ENCODE measurements around the gene ZW10. TPM values are rescaled to one million over a fixed set of nuclear protein-coding genes. Genes with fewer than 3 reads are reported as not detected.

Gene ZW10
- total RNA-seq, 4 donors from 2014 or later: 5.6 to 11.9 (median 8.6) TPM

DNA sequence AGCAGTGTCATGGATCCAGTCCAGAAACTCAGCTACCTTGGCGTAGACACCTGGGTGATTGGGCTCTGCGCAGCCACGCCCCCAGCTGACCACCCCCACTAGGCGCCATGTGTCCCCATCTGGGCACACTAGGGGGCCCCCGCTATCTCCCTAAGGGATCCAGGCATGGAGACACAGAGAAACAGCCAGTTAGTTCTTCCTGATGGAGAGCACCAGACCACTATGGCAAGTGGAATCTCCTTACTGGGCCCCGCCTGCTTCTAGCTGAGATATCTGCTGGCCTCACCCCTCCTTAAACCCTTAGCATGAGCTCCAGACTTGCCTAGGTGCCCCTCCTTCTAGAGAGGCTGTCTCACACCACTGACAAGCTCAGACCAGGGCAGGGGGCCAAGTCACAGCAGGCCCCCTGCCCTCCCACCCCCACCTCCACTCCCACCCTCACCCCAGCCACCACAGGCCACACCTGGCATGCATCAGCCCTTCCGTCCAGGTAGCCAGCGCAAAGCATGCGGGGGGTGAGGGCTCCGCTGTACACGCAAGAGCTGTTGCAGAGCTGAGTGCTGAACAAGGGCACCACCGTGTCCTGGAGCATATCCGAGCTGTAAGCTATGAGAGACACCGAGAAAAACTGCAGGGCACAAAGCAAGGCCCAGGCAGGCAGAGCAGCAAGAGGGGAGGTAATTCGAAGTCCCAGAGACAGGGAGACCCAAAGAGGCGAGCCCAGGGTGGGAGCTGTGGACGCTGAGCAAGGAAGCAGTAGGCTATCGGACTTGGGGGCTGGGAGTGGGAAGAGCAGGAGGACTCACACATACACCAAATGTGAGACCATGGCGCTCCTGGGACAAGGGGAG, 83.5 kb downstream of the ZW10 start:
- in situ Hi-C loops (cut with MboI; ENCODE audit: low pct_ligation_motif_present in 1 of 4, low pct_unique_long_range_greater_than_20kb in 1 of 4, low sequenced_read_pairs in 3 of 4) (no loop called here), intact Hi-C loops (cut with DNase I; ENCODE audit: low total_unique reads) (no loop called here)
- Histone ChIP-seq H3K36me3 (no peaks in the 10 kb centered on the region), H3K27me3 (no peaks in the 10 kb centered on the region), H3K4me1 (peaks cover 0 to 10% (median 4%) of the 10 kb centered on the region in 4 donors), H3K4me3 (no peak overlapping the region), H3K9me3 (no peaks in the 10 kb centered on the region), H3K27ac (peak overlapping the region in 1 of 4 donors; percentile 16)
- TF ChIP-seq EP300 (IDR thresholded peaks at IDR 0.05; ENCODE audit: low read depth) (no peak), POLR2AphosphoS5 (IDR thresholded peaks at IDR 0.05) (no peak), POLR2A (IDR thresholded peaks at IDR 0.05) (no peak)
- TF ChIP-seq, protein P1, sequence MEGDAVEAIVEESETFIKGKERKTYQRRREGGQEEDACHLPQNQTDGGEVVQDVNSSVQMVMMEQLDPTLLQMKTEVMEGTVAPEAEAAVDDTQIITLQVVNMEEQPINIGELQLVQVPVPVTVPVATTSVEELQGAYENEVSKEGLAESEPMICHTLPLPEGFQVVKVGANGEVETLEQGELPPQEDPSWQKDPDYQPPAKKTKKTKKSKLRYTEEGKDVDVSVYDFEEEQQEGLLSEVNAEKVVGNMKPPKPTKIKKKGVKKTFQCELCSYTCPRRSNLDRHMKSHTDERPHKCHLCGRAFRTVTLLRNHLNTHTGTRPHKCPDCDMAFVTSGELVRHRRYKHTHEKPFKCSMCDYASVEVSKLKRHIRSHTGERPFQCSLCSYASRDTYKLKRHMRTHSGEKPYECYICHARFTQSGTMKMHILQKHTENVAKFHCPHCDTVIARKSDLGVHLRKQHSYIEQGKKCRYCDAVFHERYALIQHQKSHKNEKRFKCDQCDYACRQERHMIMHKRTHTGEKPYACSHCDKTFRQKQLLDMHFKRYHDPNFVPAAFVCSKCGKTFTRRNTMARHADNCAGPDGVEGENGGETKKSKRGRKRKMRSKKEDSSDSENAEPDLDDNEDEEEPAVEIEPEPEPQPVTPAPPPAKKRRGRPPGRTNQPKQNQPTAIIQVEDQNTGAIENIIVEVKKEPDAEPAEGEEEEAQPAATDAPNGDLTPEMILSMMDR (IDR thresholded peaks at IDR 0.05): no peak
- WGBS, 2 donors (ENCODE audit: low coverage in 1 of 2): 96% methylated on average over 4 to 16 of the region's 19 CpGs
- no peak for DNase-seq

DNA sequence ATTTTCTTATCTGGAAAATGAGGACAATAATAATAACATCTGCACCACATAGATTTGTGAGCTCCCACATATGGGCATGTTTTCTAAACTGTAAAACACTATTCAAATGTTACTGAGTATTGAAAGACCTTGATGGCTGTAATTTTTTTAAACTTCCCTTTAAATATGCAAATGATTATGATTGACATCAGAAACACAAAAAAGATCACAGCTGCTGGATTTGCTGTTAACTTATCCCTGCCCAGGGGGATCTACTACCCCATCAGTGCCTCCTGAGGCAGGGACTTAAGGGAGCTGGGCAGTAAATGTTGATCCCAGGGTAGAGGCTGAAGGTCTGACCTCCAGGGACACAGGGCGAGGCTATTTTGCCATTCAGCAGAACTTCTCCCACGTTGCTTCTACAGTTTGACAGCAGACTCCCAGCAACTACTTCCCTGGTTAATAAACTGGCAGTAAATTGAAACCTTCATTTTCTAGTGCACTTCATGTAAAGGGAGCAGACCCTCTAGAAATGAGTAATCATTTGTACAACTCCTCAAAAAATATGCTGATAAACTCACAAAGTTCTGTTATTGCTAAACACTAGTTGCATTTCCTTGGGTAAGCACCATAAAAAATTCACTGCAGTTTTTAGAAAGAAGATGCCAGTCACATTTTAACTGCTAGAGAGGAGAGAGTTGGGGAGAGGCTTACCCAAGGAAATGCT, 87.7 kb downstream of the ZW10 start:
- Histone ChIP-seq H3K4me3 (no peak overlapping the region), H3K36me3 (no peaks in the 10 kb centered on the region), H3K27me3 (no peaks in the 10 kb centered on the region), H3K27ac (no peak overlapping the region), H3K4me1 (peaks cover 0 to 25% (median 8%) of the 10 kb centered on the region in 4 donors), H3K9me3 (no peaks in the 10 kb centered on the region)
- WGBS, 2 donors (ENCODE audit: low coverage in 1 of 2): 46% methylated on average over 2 of the region's 2 CpGs; no CpG with 5 or more reads in 1 of the 2 donors
- DNase-seq: no peak
- intact Hi-C loops (cut with DNase I; ENCODE audit: low total_unique reads): no loop called here
- in situ Hi-C loops (cut with MboI; ENCODE audit: low pct_ligation_motif_present in 1 of 4, low pct_unique_long_range_greater_than_20kb in 1 of 4, low sequenced_read_pairs in 3 of 4): no loop called here
- TF ChIP-seq POLR2AphosphoS5 (IDR thresholded peaks at IDR 0.05): no peak
- TF ChIP-seq, protein P1 (IDR thresholded peaks at IDR 0.05): no peak
- TF ChIP-seq POLR2A (IDR thresholded peaks at IDR 0.05): no peak
- no peak for TF ChIP-seq EP300 (IDR thresholded peaks at IDR 0.05; ENCODE audit: low read depth)

DNA sequence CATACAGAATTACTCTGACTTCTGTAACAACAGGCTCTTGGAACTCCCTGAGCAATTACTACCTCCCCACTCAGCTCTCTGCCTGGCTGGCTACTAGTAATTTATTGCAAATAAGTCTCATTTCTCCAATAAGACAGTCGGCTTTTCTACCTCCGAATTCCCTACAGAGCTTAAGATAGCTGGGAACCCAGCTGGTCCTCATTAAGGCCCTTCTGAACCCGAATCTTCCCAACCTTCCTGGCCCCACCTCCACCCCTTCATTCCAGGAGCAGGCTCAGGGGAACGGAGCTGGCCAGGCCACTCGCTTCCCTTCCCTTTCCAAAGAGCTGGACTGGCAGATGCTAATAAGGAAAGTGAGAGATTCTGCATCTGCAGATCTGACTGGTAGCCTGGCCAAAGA, 89.0 kb downstream of the ZW10 start:
- DNase-seq: no peak
- Histone ChIP-seq H3K4me1 (peaks cover 0 to 19% (median 4%) of the 10 kb centered on the region in 4 donors), H3K27me3 (no peaks in the 10 kb centered on the region), H3K4me3 (no peak overlapping the region), H3K36me3 (no peaks in the 10 kb centered on the region), H3K27ac (no peak overlapping the region), H3K9me3 (no peaks in the 10 kb centered on the region)
- WGBS, 2 donors (ENCODE audit: low coverage in 1 of 2): 59 to 72% methylated on average over 4 to 5 of the region's 5 CpGs
- intact Hi-C loops (cut with DNase I; ENCODE audit: low total_unique reads) (no loop called here), in situ Hi-C loops (cut with MboI; ENCODE audit: low pct_ligation_motif_present in 1 of 4, low pct_unique_long_range_greater_than_20kb in 1 of 4, low sequenced_read_pairs in 3 of 4) (no loop called here)
- TF ChIP-seq POLR2AphosphoS5 (IDR thresholded peaks at IDR 0.05): no peak
- TF ChIP-seq EP300 (IDR thresholded peaks at IDR 0.05; ENCODE audit: low read depth): no peak
- TF ChIP-seq, protein P1 (IDR thresholded peaks at IDR 0.05): no peak

DNA sequence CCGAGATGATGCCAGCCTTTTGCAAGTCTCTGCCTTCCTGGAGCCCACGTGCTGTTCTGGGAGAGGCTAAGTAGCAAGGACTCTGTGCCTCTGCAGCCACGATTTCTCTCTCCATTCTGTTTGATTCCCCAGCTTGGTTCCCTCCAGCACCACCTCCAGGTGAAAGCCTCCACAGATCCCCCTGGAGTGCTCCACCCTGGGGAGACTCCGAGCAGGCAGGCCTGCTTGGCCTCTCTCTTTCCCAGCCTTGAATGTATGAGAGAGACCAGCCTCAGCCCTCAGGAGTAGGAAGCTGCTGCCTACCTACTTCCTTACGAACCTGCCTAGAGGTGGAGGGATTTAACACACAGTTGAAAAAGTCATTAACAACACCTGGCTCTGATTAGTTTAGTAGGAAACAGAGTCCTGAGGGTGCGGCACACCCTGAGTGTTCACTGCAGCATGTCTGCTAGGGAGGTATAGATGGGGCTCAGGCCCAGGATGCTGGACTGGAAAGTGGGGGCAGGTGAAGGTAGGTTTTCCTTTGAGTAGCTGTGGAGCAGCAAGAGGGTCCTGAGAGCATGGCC, 89.9 kb downstream of the ZW10 start:
- H3K4me1 ChIP-seq: peaks cover 0 to 19% (median 4%) of the 10 kb centered on the region in 4 donors
- H3K27ac ChIP-seq: no peak overlapping the region
- no peaks in the 10 kb centered on the region for H3K27me3 ChIP-seq
- intact Hi-C loops (cut with DNase I; ENCODE audit: low total_unique reads): no loop called here
- H3K36me3 ChIP-seq: no peaks in the 10 kb centered on the region
- in situ Hi-C loops (cut with MboI; ENCODE audit: low pct_ligation_motif_present in 1 of 4, low pct_unique_long_range_greater_than_20kb in 1 of 4, low sequenced_read_pairs in 3 of 4): no loop called here
- TF ChIP-seq EP300 (IDR thresholded peaks at IDR 0.05; ENCODE audit: low read depth) (no peak), POLR2A (IDR thresholded peaks at IDR 0.05) (no peak), POLR2AphosphoS5 (IDR thresholded peaks at IDR 0.05) (no peak)
- no peak for DNase-seq
- no peaks in the 10 kb centered on the region for H3K9me3 ChIP-seq
- WGBS, 2 donors (ENCODE audit: low coverage in 1 of 2): 60 to 70% methylated on average over 1 to 6 of the region's 6 CpGs
- H3K4me3 ChIP-seq: no peak overlapping the region

Small RNA genes within 50 kb of the gene (small RNA-seq; reads per million reads assigned to genes)
- gene LRRC37A13P (0 reads per million in 4 donors), gene RPS29P19 (0 reads per million in 4 donors)

Other genes with a start within 250 kb of the ZW10 start
- gene TMPRSS5, start 67.4 kb downstream of the ZW10 start, total RNA-seq: under 1 TPM in 2 of 4 donors, not detected in 2; 0.27 to 0.79 TPM
- not detected for gene CLDN25, start 6.1 kb upstream of the ZW10 start, total RNA-seq
- gene USP28, start 101.9 kb upstream of the ZW10 start, total RNA-seq: 10 to 100 TPM; 10.1 to 28.3 (median 19.0) TPM
- gene HTR3B, start 131.1 kb upstream of the ZW10 start, total RNA-seq: under 1 TPM in 1 of 4 donors, not detected in 3; 0.14 TPM
- gene HTR3A, start 201.4 kb upstream of the ZW10 start, total RNA-seq: under 1 TPM in 2 of 4 donors, not detected in 2; 0.41 to 0.95 TPM

Measured in transverse colon (tissue), 4 donors.